Stimulated activated CD4-positive, alpha-beta T cell treated with anti-CD3 and anti-CD28 coated beads, Interleukin-12 subunit alpha, Interleukin-12 subunit beta, amount 100 ng/mL, for 4 hours (primary cell): ENCODE results near the gene OR5I1.
"Not testable (repeated sequence)": the region's sequence is repeated elsewhere in the genome, so short reads cannot be mapped to it uniquely, and the experiment has no call there.

Experiments
- DNase-seq: peaks from one replicate; pipeline ENCODE4 v3.0.0-alpha.2; 2020

OR5I1 gene

GRCh38 chr11:55936300-55936699 lies at the start of gene OR5I1:
OR5I1 (minus strand) TSS chr11:55936400; CDS start chr11:55936400, 0 bp downstream.
- DNase-seq: no peak

GRCh38 chr11:55970935-55971334 lies 34.7 kb upstream of the OR5I1 start:
- DNase-seq: no peak

GRCh38 chr11:55969845-55970244 lies 33.6 kb upstream of the OR5I1 start, which contains the start of gene OR10AG1:
OR10AG1 (minus strand) TSS chr11:55969945; CDS start chr11:55969907, 38 bp downstream.
- no peak for DNase-seq

GRCh38 chr11:55967914-55968313 lies 31.7 kb upstream of the OR5I1 start:
- DNase-seq: no peak

- no peak for DNase-seq
Observed at GRCh38 chr11:55966391-55966790, 30.2 kb upstream of the OR5I1 start.

GRCh38 chr11:55956521-55956920 lies 20.3 kb upstream of the OR5I1 start:
- no peak for DNase-seq

GRCh38 chr11:55949330-55949729 lies 13.1 kb upstream of the OR5I1 start:
- no peak for DNase-seq

- DNase-seq: no peak
Observed at GRCh38 chr11:55942785-55943392, 6.7 kb upstream of the OR5I1 start.

GRCh38 chr11:55920537-55920936 lies 15.7 kb downstream of the OR5I1 start:
- no peak for DNase-seq

GRCh38 chr11:55914482-55914881 lies 21.7 kb downstream of the OR5I1 start, which contains the start of gene OR5W2:
OR5W2 (minus strand) TSS chr11:55914582; CDS start chr11:55914582, 0 bp downstream.
- no peak for DNase-seq

- no peak for DNase-seq
Observed at GRCh38 chr11:55902308-55902707, 33.9 kb downstream of the OR5I1 start.

- no peak for DNase-seq
Observed at GRCh38 chr11:55895216-55895615, 41.0 kb downstream of the OR5I1 start.

GRCh38 chr11:55885481-55885880 lies 50.7 kb downstream of the OR5I1 start:
- DNase-seq: not testable (repeated sequence)
